GM19455 (cell line): ENCODE data around the gene RARB.

ENCODE experiments used
- ATAC-seq: cut with Tn5 transposase; IDR thresholded peaks from one replicate; pipeline ENCODE4 v1.9.1; 2021; ENCODE audit not compliant: unreplicated experiment

Gene RARB

GRCh38 chr3:25421747-25422146 lies 6.3 kb upstream of the RARB start:
- no peak for ATAC-seq

- ATAC-seq: no peak
Measured at GRCh38 chr3:25423780-25424588, 4.1 kb upstream of the RARB start.

- no peak for ATAC-seq
Measured at GRCh38 chr3:25424614-25425013, 3.4 kb upstream of the RARB start.

GRCh38 chr3:25426408-25426807 lies 1.7 kb upstream of the RARB start:
- no peak for ATAC-seq

GRCh38 chr3:25427155-25427554 lies 908 bp upstream of the RARB start:
- ATAC-seq: no peak

GRCh38 chr3:25427563-25427941 lies 511 bp upstream of the RARB start:
- ATAC-seq: no peak

GRCh38 chr3:25428789-25429335 lies 799 bp downstream of the RARB start:
- no peak for ATAC-seq

- ATAC-seq: no peak
Measured at GRCh38 chr3:25429361-25430286, 1.6 kb downstream of the RARB start.

GRCh38 chr3:25430287-25430934 lies 2.3 kb downstream of the RARB start:
- ATAC-seq: no peak

- ATAC-seq: no peak
Measured at GRCh38 chr3:25430935-25431770, 3.1 kb downstream of the RARB start.

- no peak for ATAC-seq
Measured at GRCh38 chr3:25432176-25432720, 4.2 kb downstream of the RARB start.

- no peak for ATAC-seq
Measured at GRCh38 chr3:25433106-25433505, 5.0 kb downstream of the RARB start.

GRCh38 chr3:25433868-25434267 lies 5.8 kb downstream of the RARB start:
- no peak for ATAC-seq

GRCh38 chr3:25437953-25438352 lies 9.9 kb downstream of the RARB start:
- no peak for ATAC-seq

- no peak for ATAC-seq
Measured at GRCh38 chr3:25438791-25439555, 10.9 kb downstream of the RARB start.

GRCh38 chr3:25441234-25441856 lies 13.3 kb downstream of the RARB start:
- ATAC-seq: no peak

GRCh38 chr3:25442486-25442885 lies 14.4 kb downstream of the RARB start:
- no peak for ATAC-seq

GRCh38 chr3:25444273-25444672 lies 16.2 kb downstream of the RARB start:
- ATAC-seq: no peak

- no peak for ATAC-seq
Measured at GRCh38 chr3:25445731-25446130, 17.7 kb downstream of the RARB start.
